Measurements from ENCODE around the gene NEK3. TPM values are rescaled to one million over a fixed set of nuclear protein-coding genes. Genes with fewer than 3 reads are reported as not detected.
"Not testable (repeated sequence)": the region's sequence is repeated elsewhere in the genome, so short reads cannot be mapped to it uniquely, and the experiment has no call there.

NEK3 gene
- total and polyA plus RNA-seq, 3 donors from 2014 or later = 26.3 to 41.3 (median 40.7) TPM

GRCh38 chr13:52169839-52170238 lies 10.4 kb upstream of the NEK3 start:
- no peaks in the 10 kb centered on the region for H3K4me1 ChIP-seq
- no peak overlapping the region for H3K4me3 ChIP-seq
- H3K9me3 ChIP-seq = no peaks in the 10 kb centered on the region
- WGBS, 2 donors = 90 to 93% methylated on average over 5 of the region's 5 CpGs
- no peak for DNase-seq
- intact Hi-C loops (cut with DNase I; ENCODE audit: low total_unique reads) = no loop called here
- no peak overlapping the region for H3K27ac ChIP-seq
- no peaks in the 10 kb centered on the region for H3K36me3 ChIP-seq (ENCODE audit: low read depth, missing control alignments)
- H3K27me3 ChIP-seq = no peaks in the 10 kb centered on the region
- TF ChIP-seq POLR2A (IDR thresholded peaks at IDR 0.05) (no peak), CTCF (IDR thresholded peaks at IDR 0.05) (no peak)

DNA sequence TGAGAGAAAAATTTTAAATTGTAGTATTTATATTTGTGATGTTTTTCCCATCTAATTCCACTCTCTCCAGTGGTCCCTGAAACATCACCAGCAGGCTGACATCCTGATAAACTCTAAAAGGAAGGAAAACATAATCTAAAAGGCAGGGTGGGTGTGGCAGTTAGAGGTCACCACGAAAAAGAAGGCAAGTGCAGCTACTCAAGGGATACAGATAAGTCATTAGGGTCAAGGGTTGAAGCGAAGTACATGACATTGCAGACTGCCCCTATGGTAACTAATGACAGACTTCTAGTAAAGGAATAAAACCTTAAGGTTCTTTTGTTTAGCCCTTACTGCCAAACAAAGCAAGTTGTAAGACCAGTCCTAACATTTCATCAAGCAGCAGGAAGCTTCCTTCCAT lies 6.0 kb upstream of the NEK3 start:
- Histone ChIP-seq H3K36me3 (ENCODE audit: low read depth, missing control alignments) (no peaks in the 10 kb centered on the region), H3K9me3 (no peaks in the 10 kb centered on the region), H3K4me1 (no peaks in the 10 kb centered on the region), H3K4me3 (no peak overlapping the region), H3K27me3 (no peaks in the 10 kb centered on the region), H3K27ac (no peak overlapping the region)
- TF ChIP-seq CTCF (IDR thresholded peaks at IDR 0.05) = no peak
- TF ChIP-seq POLR2A (IDR thresholded peaks at IDR 0.05) = no peak
- DNase-seq = no peak
- intact Hi-C loops (cut with DNase I; ENCODE audit: low total_unique reads) = no loop called here
- 46 to 67% methylated on average over 2 of the region's 2 CpGs for WGBS, 2 donors

- DNase-seq = no peak
- Histone ChIP-seq H3K27ac (no peak overlapping the region), H3K4me1 (no peaks in the 10 kb centered on the region), H3K4me3 (no peak overlapping the region), H3K9me3 (no peaks in the 10 kb centered on the region), H3K36me3 (ENCODE audit: low read depth, missing control alignments) (no peaks in the 10 kb centered on the region), H3K27me3 (no peaks in the 10 kb centered on the region)
- intact Hi-C loops (cut with DNase I; ENCODE audit: low total_unique reads) = no loop called here
- TF ChIP-seq CTCF (IDR thresholded peaks at IDR 0.05) (no peak), POLR2A (IDR thresholded peaks at IDR 0.05) (no peak)
Measured at GRCh38 chr13:52164989-52165388, 5.6 kb upstream of the NEK3 start.

DNA sequence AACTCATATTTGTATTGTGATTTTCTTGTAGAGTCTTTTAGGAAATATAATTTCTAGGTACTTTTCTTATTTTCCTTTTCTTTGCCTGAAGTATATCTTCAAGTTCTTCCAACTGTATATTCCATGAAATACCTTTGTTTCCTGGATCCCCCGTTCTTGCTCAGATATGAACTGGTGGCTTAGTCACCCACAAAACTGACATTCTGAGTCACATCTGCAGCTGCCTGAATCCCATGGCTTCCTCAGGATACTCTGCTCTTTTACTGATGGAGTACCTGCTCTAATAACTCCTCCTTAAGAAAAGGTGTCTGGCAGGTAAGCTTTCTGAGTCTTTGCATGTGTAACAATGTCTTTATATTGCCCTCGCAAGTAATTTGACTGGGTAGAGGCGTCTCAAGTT lies 4.5 kb upstream of the NEK3 start:
- 79 to 89% methylated on average over 3 of the region's 3 CpGs for WGBS, 2 donors

DNA sequence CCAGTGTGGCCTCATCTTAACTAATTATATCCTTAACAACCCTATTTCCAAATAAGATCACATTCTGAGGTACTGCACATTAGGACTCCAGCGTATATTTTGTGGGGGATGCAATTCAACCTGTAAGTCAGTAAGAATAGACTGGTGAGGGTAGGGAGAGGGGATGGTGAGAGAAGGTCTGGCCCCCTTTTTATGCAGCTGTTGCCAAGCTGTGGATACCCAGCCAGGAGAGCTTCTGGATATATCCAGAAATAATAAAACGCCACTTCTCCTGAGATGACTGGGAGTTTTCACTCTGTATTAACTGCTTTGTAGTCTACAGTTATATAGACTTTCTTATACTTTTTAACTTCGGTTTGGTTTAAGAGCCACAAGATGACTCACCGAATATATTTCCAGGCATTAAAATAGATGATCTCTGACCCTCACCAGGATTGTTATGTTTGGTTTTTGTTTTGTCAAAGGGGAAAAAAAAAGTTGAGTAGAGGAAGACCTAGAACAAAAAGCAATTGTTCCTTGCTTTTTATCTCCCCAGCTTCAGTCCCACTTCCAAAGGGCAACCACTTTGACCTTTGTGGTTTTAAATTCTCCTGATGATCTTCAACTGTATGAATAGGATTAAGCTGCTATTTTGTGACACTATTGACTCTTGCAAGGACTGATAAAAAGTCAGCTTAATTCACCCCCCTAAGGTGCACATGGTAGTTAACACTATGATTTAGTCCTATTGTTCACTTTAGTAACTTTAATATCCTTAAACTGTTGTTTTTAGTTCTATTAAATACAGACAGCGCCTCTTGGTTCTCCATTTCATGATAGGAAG lies 3.1 kb upstream of the NEK3 start:
- intact Hi-C loops (cut with DNase I; ENCODE audit: low total_unique reads) = no loop called here
- H3K4me3 ChIP-seq = no peak overlapping the region
- H3K36me3 ChIP-seq (ENCODE audit: low read depth, missing control alignments) = no peaks in the 10 kb centered on the region
- TF ChIP-seq POLR2A (IDR thresholded peaks at IDR 0.05) = no peak
- TF ChIP-seq CTCF (IDR thresholded peaks at IDR 0.05) = no peak
- peaks cover 4% of the 10 kb centered on the region for H3K4me1 ChIP-seq
- H3K27ac ChIP-seq = peak overlapping the region in 1 of 2 donors; percentile 29
- H3K9me3 ChIP-seq = no peaks in the 10 kb centered on the region
- DNase-seq = no peak
- WGBS, 2 donors = 57 to 68% methylated on average over 5 of the region's 5 CpGs
- H3K27me3 ChIP-seq = no peaks in the 10 kb centered on the region

More for the DNA sequence above, 4.5 kb upstream of the NEK3 start:
- H3K27ac ChIP-seq; H3K27me3 ChIP-seq; H3K9me3 ChIP-seq; intact Hi-C loops (cut with DNase I; ENCODE audit: low total_unique reads); H3K4me3 ChIP-seq; DNase-seq; H3K36me3 ChIP-seq (ENCODE audit: low read depth, missing control alignments); H3K4me1 ChIP-seq: not testable (repeated sequence)
